RWPE2 (cell line): ENCODE measurements around the gene ZWILCH.

Experiments
- ATAC-seq: fragments of 200-7000 bp; cut with Tn5 transposase; 3 replicates; pipeline ENCODE4 v1.9.1; 2021; ENCODE audit warnings: low read depth
- DNase-seq: peaks from one replicate; pipeline ENCODE4 v3.0.0-alpha.2; 2020; ENCODE audit warnings: low spot score
- H3K27ac ChIP-seq: fragments of 450-650 bp; 2 replicates; pipeline ENCODE4 v1.5.1; 2017; ENCODE audit warnings: mild to moderate bottlenecking; ENCODE audit not compliant: poor library complexity, severe bottlenecking
- H3K27me3 ChIP-seq: fragments of 250-450 bp; sonication (Bioruptor Pico); 2 replicates; pipeline ENCODE4 v1.5.1; 2021; ENCODE audit warnings: mild to moderate bottlenecking, moderate library complexity; ENCODE audit not compliant: insufficient read depth, poor library complexity, severe bottlenecking
- H3K36me3 ChIP-seq: fragments of 250-450 bp; sonication (Bioruptor Pico); 2 replicates; pipeline ENCODE4 v1.5.1; 2020; ENCODE audit warnings: low read depth, mild to moderate bottlenecking, moderate library complexity
- H3K4me1 ChIP-seq: fragments of 250-450 bp; sonication (Bioruptor Pico); 2 replicates; pipeline ENCODE4 v1.5.1; 2021; ENCODE audit warnings: mild to moderate bottlenecking, moderate library complexity; ENCODE audit not compliant: insufficient read depth, poor library complexity, severe bottlenecking
- H3K4me3 ChIP-seq: fragments of 250-450 bp; sonication (Bioruptor Pico); 2 replicates; pipeline ENCODE4 v1.5.1; 2021; ENCODE audit warnings: mild to moderate bottlenecking, moderate library complexity; ENCODE audit not compliant: severe bottlenecking
- H3K9me3 ChIP-seq: fragments of 250-450 bp; sonication (Bioruptor Pico); 2 replicates; pipeline ENCODE4 v1.5.1; 2021; ENCODE audit warnings: mild to moderate bottlenecking, moderate library complexity; ENCODE audit not compliant: severe bottlenecking
- TF ChIP-seq, protein P1 (sequence below): fragments of 450-650 bp; IDR thresholded peaks from one replicate; pipeline ENCODE4 v1.5.1; 2017; ENCODE audit warnings: mild to moderate bottlenecking, moderate library complexity; ENCODE audit not compliant: poor library complexity, severe bottlenecking

ZWILCH gene

DNA sequence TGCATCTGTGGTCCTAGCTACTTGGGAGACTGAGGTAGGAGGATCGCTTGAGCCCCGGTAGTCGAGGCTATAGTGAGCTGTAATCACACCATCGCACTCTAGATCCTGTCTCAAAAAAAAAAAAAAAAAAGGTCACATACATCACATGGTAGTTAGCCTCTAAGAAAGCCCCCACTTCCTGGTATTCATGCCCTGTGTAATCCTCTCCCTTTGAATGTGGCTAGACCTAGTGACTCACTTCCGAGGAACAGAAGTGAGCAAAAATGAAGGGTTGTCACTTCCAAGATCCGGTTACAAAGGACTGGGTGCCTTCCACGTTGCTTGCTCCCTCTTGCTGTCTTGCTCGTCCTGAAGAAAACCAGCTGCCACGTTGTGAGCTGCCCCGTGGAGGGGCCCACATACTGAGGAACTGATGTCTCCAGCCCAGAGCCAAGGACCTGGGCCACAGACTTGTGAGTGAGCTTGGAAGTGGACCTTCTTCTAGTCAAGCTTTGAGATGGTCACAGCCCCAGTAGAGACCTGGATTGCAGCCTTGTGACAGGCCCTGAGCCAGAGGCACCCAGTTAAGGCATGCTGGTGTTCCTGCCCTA is 73.3 kb downstream of the ZWILCH start:
- Histone ChIP-seq H3K4me1 (no peaks in the 10 kb centered on the region), H3K36me3 (no peaks in the 10 kb centered on the region), H3K9me3 (no peaks in the 10 kb centered on the region), H3K27ac (no peak overlapping the region), H3K4me3 (no peak overlapping the region), H3K27me3 (no peaks in the 10 kb centered on the region)
- TF ChIP-seq, protein P1, sequence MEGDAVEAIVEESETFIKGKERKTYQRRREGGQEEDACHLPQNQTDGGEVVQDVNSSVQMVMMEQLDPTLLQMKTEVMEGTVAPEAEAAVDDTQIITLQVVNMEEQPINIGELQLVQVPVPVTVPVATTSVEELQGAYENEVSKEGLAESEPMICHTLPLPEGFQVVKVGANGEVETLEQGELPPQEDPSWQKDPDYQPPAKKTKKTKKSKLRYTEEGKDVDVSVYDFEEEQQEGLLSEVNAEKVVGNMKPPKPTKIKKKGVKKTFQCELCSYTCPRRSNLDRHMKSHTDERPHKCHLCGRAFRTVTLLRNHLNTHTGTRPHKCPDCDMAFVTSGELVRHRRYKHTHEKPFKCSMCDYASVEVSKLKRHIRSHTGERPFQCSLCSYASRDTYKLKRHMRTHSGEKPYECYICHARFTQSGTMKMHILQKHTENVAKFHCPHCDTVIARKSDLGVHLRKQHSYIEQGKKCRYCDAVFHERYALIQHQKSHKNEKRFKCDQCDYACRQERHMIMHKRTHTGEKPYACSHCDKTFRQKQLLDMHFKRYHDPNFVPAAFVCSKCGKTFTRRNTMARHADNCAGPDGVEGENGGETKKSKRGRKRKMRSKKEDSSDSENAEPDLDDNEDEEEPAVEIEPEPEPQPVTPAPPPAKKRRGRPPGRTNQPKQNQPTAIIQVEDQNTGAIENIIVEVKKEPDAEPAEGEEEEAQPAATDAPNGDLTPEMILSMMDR: no peak
- ATAC-seq (peak; percentile 47; the same call in 1 of the 3 replicates), DNase-seq (no peak)

DNA sequence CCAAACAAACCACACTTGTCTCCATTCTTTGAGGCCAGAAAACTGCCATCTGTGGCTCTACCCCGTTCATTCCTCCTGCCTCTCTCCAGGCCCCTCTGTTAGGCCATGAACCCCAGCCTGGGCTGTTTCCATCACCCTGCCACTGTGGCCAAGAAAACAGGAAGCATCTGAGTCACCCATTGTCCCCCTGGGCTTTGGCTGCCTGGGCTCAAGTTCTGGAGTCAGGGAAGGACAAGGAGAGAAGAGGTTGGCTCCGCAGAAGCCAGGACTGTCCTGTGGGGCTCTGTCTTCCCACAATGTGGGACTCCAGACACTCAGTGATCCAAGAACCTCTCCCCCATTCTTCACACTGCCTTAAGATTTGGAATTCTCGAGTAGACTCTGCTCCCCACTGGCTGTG is 75.5 kb downstream of the ZWILCH start:
- ATAC-seq (no peak), DNase-seq (no peak)
- TF ChIP-seq, protein P1: no peak
- no peak overlapping the region for H3K4me3 ChIP-seq
- no peaks in the 10 kb centered on the region for H3K4me1 ChIP-seq
- peaks cover 2% of the 10 kb centered on the region for H3K9me3 ChIP-seq
- no peak overlapping the region for H3K27ac ChIP-seq
- H3K27me3 ChIP-seq: no peaks in the 10 kb centered on the region
- H3K36me3 ChIP-seq: no peaks in the 10 kb centered on the region

DNA sequence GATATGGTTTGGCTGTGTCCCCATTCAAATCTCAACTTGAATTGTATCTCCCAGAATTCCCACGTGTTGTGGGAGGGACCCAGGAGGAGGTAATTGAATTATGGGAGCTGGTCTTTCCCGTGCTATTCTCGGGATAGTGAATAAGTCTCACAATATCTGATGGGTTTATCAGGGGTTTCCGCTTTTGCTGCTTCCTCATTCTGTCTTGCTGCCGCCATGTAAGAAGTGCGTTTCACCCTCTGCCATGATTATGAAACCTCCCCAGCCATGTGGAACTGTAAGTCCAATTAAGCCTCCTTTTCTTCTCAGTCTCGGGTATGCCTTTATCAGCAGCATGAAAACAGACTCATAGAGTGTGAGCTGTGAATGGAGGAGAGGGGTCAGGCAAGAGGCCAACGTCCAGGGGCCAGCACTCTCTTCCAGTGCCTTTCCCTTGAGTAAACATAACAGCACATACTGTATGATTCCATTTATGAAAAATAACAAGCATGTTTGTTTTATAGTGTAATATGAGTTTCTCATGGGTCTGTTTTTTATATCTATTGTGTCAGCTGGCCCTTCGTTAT is 76.9 kb downstream of the ZWILCH start:
- DNase-seq (no peak), ATAC-seq (no peak)

DNA sequence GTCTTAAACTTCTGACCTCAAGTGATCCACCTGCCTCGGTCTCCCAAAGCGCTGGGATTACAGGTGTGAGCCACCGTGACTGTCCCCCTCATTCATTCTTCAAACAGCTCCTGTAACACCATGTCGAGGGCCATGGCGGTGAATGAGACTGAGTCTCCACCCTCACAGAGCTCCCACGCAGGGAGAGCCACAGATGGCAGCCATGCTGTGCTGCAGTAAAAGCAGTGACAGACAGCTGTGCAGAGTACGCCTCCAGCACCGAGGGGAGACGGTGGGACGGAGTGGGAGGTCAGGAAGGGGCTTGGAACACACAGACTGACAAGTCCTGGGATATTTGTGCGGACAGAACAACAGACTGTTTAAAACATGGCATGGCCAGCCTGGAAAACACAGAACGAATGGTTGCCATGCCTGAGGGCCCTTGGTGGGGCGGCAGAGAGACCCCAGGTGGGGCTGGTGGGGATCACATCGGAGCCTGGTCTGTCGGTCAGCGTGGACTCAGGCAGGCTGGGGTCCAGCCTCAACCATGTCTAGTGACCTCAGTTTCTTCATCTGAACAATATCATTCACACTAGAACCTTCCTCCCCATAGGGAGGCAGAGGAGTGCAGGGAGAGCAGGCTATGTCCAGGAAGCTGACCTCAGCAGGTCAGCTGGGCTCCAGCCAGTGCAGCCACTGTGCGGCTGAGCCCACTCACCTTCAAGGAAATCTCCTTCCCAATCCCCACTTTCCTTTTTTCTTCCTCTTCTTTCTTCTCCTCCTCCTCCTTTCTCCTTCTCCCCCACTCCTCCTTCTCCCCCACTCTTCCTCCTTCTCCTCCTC is 81.2 kb downstream of the ZWILCH start:
- ATAC-seq: 0 out of 3 replicates have a peak, but pooled peaks have one; percentile 46
- TF ChIP-seq, protein P1: no peak
- H3K4me1 ChIP-seq: no peaks in the 10 kb centered on the region
- H3K4me3 ChIP-seq: no peak overlapping the region
- H3K27ac ChIP-seq: no peak overlapping the region
- H3K9me3 ChIP-seq: peaks cover 2% of the 10 kb centered on the region
- H3K36me3 ChIP-seq: no peaks in the 10 kb centered on the region
- DNase-seq: no peak
- no peaks in the 10 kb centered on the region for H3K27me3 ChIP-seq

More for the DNA sequence above, 76.9 kb downstream of the ZWILCH start:
- TF ChIP-seq, protein P1: no peak
- Histone ChIP-seq H3K4me3 (no peak overlapping the region), H3K27me3 (no peaks in the 10 kb centered on the region), H3K36me3 (no peaks in the 10 kb centered on the region), H3K4me1 (no peaks in the 10 kb centered on the region), H3K9me3 (peaks cover 2% of the 10 kb centered on the region), H3K27ac (no peak overlapping the region)
